SK-N-SH treated with all-trans-retinoic acid at 6 μM for 48 hours (cell line): ENCODE results near the gene ABCC12.

Experiments used
- ISL1 ChIP-seq: fragments of 250-450 bp; sonication (Bioruptor Pico); IDR thresholded peaks from 2 replicates; pipeline ENCODE4 v2.1.2; 2022; ENCODE audit warnings: mild to moderate bottlenecking, moderate library complexity
- TCF4 ChIP-seq: fragments of 250-450 bp; sonication (Bioruptor Pico); IDR thresholded peaks from 2 replicates; pipeline ENCODE4 v1.8.0; 2021; ENCODE audit warnings: mild to moderate bottlenecking, moderate library complexity, borderline replicate concordance
- ZFP3 ChIP-seq: fragments of 250-450 bp; sonication (Bioruptor Pico); IDR thresholded peaks from 2 replicates; pipeline ENCODE4 v1.5.0; 2020; ENCODE audit warnings: mild to moderate bottlenecking, moderate library complexity
- TF ChIP-seq, protein P1 (sequence below): fragments of 250-450 bp; sonication (Bioruptor Pico); IDR thresholded peaks from 2 replicates; pipeline ENCODE4 v1.8.0; 2020; ENCODE audit warnings: mild to moderate bottlenecking, moderate library complexity, borderline replicate concordance
- TF ChIP-seq, protein P2 (sequence below): fragments of 250-450 bp; sonication (Bioruptor Pico); IDR thresholded peaks from 2 replicates; pipeline ENCODE4 v1.5.1; 2020; ENCODE audit warnings: low read depth, mild to moderate bottlenecking, moderate library complexity
- TF ChIP-seq, protein P3 (sequence below): fragments of 250-450 bp; sonication (Bioruptor Pico); IDR thresholded peaks from 2 replicates; pipeline ENCODE4 v1.5.1; 2021; ENCODE audit warnings: mild to moderate bottlenecking, moderate library complexity

DNA sequence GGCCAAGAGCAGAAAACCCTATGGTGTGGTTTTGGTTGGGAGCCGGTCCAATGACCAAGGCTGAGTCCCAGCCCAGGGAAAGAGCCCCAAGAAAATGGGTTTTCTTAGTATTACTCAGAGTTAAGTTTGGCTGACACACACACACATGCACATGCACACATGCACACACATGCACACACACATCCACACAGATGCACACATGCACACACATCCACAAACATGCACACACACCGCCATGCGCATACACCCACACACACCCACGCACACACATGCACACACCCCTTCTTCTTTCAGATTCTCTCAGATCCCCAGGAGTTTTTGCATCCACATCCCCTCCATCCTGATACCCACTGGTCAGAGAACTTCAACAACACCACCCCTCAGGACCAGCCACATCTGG, 9.1 kb downstream of the ABCC12 start:
- TF ChIP-seq ZFP3 (CRISPR knock-in tag) (no peak), ISL1 (CRISPR knock-in tag) (no peak), TCF4 (CRISPR knock-in tag) (no peak)
- TF ChIP-seq, protein P1, sequence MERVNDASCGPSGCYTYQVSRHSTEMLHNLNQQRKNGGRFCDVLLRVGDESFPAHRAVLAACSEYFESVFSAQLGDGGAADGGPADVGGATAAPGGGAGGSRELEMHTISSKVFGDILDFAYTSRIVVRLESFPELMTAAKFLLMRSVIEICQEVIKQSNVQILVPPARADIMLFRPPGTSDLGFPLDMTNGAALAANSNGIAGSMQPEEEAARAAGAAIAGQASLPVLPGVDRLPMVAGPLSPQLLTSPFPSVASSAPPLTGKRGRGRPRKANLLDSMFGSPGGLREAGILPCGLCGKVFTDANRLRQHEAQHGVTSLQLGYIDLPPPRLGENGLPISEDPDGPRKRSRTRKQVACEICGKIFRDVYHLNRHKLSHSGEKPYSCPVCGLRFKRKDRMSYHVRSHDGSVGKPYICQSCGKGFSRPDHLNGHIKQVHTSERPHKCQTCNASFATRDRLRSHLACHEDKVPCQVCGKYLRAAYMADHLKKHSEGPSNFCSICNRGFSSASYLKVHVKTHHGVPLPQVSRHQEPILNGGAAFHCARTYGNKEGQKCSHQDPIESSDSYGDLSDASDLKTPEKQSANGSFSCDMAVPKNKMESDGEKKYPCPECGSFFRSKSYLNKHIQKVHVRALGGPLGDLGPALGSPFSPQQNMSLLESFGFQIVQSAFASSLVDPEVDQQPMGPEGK, result no peak
- TF ChIP-seq, protein P2, sequence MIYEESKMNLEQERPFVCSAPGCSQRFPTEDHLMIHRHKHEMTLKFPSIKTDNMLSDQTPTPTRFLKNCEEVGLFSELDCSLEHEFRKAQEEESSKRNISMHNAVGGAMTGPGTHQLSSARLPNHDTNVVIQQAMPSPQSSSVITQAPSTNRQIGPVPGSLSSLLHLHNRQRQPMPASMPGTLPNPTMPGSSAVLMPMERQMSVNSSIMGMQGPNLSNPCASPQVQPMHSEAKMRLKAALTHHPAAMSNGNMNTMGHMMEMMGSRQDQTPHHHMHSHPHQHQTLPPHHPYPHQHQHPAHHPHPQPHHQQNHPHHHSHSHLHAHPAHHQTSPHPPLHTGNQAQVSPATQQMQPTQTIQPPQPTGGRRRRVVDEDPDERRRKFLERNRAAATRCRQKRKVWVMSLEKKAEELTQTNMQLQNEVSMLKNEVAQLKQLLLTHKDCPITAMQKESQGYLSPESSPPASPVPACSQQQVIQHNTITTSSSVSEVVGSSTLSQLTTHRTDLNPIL, result no peak
- TF ChIP-seq, protein P3, sequence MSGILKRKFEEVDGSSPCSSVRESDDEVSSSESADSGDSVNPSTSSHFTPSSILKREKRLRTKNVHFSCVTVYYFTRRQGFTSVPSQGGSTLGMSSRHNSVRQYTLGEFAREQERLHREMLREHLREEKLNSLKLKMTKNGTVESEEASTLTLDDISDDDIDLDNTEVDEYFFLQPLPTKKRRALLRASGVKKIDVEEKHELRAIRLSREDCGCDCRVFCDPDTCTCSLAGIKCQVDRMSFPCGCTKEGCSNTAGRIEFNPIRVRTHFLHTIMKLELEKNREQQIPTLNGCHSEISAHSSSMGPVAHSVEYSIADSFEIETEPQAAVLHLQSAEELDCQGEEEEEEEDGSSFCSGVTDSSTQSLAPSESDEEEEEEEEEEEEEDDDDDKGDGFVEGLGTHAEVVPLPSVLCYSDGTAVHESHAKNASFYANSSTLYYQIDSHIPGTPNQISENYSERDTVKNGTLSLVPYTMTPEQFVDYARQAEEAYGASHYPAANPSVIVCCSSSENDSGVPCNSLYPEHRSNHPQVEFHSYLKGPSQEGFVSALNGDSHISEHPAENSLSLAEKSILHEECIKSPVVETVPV, result no peak
